NCI-H510A treated with DMSO at 0.1 percent for 48 hours (cell line): Measurements from ENCODE around the gene GALNT9.
"Not testable (repeated sequence)": the region's sequence is repeated elsewhere in the genome, so short reads cannot be mapped to it uniquely, and the experiment has no call there.

Source experiments
- DNase-seq: peaks from one replicate; lab custom pipeline; 2025; lab: John Stamatoyannopoulos, UW

GALNT9 gene

DNA sequence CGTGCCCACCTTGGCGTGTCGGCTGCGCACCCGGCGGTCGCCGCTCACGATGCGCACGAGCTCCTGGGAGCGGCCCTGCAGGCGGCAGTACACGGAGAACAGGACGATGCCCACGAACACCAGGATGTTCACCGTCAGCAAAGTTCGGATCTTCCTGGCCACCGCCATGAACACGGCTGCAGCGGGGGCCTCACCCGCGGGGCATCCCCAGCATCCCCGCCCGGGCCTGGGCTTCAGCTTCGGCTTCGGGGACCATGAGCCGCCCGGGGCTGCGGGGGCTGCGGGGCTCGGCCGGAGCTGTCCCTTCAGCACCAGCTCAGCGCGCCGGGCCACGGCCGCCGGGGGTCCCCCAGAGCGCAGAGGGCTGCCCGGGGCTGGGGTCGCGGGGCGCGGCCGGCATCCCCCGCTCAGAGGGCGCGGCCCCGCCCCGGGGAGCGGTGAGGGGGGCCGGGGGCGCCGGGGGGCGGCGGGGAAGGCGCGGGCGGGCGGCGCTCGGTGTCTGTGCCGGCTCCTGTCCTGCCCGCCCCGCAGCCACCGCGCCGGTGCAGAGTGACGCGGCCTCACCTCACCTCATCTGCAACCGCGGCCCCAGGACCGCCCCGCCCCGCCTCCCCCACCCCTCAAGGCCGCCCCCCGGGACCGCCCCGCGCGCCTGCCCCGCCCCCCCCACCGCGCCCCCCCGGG lies at the start of gene GALNT9:
TSS of gene GALNT9 (minus strand) at position 554 of the 684 bp plus-strand sequence. CDS start at position 168, 386 bp downstream.
- DNase-seq: no peak

DNA sequence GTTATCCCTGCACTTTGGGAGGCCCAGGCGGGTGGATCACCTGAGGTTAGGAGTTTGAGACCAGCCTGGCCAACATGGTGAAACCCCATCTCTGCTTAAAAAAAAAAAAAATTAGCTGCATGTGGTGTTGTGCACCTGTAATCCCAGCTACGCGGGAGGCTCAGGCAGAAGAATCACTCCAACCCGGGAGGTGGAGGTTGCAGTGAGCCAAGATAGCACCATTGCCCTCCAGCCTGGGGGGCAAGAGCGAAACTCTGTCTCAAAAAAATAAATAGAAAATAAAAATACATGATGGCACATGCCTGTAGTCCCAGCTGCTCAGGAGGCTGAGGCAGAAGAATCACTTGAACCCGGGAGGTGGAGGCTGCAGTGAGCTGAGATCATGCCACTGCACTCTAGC lies 49.7 kb upstream of the GALNT9 start:
- not testable (repeated sequence) for DNase-seq

DNA sequence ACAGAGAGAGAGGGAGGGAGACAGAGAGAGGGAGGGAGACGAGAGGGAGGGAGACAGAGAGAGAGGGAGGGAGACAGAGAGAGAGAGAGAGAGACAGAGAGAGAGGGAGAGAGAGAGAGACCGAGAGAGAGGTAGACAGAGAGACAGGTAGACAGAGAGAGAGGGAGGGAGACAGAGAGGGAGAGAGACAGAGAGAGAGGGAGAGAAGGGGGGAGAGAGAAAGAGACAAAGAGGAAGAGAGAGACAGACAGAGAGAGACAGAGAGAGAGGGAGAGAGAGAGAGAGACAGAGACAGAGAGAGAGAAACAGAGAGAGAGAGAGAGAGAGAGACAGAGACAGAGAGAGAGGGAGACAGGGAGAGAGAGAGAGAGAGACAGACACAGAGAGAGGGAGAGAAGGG lies 47.8 kb upstream of the GALNT9 start:
- no peak for DNase-seq

DNA sequence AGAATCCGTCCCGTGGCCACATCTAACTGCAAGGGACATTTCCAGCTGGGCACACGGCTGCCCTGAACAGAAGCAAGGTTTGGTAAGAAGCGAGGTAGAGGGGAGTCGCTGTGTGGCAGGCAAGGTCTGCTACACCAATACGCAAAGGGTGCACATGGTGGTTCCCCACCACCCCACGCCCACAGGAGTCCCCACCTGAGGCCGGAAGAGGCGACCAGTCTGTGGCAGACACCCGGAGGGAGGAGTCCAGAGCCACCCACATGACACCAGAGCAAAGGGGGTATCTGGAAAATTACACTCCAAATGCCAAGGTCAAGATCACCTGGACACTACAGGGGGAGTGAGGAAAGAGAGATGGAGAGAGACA lies 47.1 kb upstream of the GALNT9 start:
- no peak for DNase-seq

DNA sequence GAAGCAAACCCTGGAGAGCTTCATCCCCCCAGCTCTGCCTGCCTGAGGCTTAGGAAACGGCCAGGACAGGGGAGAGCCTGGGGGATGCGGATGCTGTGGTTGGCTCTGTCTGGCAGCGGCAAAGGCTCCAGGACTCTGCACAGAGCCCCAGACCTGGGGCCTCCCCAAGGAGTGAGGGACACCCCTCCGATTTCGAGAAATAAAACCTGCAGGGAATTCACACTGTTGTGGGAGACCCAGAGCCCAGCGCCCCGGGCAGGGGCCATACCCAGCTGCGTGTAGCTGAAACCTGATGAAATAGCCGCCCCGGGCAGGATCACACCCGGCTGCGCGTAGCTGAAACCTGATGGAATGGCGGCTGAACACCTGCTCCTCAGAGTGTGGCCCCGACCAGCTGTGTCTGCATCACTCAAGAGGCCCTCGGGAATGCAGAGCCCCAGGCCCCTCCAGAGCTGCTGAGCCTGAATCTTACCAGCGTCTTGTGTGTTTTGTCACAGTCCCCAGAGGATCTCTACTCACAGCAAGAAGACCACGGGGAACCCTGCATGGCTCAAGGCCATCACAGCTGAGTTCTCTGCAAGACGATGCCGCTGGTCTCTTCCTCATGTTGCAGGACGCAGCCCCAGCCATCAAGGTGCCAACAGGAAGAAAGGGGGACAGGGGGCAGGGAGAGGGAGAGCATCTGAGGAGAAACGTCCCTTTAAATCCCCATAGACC lies 46.5 kb upstream of the GALNT9 start:
- DNase-seq: no peak

DNA sequence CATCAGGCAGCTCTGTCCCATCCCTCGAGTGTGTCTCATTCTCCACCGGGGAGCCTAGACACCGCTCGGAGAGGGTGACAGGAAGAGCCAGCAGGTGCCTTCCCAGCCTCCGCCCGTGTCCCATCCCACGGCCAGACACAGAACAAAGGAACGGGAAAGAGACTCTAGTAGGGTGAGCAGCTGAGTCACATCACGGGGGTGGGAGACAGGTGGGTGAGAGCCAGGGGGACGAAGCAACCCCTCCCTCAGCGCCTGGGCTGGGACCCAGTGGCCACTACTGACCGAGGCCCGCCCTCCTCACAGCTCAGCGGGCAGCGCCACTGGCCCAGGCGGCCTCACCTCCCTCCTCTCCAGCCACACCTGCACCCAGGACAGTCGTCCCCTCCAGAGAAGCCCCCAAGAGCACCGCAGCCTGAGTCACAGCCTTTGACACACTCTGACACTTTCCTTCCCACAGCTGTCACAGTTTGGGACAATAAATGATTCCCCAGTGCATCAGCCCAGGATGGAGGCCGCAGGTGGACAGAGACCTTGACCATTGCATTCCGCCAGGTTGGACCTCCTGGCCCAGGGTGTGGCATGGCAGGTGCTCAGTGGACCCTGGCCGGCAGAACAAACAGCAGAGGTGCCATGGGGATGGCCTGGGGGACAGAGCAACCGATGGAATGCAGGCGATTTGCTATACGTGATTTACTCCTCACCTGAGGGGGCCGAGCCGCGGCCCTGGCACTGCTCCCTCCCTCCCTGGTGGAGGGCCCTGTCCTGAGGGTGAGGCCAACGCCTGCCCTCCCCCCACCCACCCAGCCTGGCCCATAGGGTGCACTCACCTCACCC lies 45.4 kb upstream of the GALNT9 start:
- no peak for DNase-seq

DNA sequence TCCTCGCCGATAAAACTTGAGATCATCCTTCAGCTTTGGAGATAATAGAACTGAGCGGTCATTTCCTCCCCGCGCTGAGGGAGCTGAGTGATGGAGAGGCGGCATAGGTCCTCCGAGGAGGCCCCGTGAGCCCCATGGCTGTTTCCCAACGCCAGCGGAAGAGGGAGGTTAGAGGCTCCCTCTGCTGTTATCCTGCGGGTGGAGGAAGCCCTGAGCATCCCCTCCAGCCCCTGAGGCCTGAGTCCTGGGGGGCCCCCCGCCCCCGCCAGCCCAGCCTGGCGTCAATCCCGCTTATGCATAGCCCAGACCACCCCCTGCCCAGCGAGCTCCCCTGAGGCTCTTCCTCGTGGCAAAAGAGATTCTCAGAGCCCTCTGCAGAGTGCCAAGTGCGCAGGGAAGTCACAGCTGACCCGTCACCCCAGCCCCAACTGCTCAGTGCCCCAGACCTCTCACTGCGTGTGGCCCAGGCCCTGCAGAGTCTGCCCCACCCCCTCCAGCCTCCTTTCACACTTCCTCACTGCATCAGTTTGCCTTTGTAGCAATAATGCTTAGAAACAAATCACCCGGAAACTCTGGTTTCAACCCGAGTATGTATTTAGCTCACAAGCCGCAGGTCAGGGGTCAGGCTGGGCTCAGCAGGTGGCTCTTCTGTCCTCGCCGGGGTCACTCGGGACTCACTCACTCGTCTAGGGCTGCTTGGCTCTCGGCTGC lies 44.7 kb upstream of the GALNT9 start:
- no peak for DNase-seq

DNA sequence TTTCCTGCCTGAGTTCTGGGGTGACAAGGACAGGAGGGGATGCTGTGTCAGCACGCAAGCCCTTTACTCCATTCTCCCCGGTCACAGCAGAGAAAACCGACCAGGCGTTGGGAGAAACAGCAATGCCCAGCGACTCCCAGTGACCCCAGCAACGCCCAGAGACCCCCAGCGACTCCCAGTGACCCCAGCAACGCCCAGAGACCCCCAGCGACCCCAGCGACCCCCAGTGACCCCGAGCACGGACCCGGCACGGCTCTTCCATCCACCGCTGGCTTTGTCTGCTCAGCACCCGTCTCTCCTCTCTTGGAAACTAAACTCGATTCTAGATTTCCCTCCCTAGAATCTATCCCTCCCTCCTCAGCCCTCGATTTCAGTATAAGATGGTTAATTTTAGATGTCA lies 38.5 kb upstream of the GALNT9 start:
- DNase-seq: no peak

DNA sequence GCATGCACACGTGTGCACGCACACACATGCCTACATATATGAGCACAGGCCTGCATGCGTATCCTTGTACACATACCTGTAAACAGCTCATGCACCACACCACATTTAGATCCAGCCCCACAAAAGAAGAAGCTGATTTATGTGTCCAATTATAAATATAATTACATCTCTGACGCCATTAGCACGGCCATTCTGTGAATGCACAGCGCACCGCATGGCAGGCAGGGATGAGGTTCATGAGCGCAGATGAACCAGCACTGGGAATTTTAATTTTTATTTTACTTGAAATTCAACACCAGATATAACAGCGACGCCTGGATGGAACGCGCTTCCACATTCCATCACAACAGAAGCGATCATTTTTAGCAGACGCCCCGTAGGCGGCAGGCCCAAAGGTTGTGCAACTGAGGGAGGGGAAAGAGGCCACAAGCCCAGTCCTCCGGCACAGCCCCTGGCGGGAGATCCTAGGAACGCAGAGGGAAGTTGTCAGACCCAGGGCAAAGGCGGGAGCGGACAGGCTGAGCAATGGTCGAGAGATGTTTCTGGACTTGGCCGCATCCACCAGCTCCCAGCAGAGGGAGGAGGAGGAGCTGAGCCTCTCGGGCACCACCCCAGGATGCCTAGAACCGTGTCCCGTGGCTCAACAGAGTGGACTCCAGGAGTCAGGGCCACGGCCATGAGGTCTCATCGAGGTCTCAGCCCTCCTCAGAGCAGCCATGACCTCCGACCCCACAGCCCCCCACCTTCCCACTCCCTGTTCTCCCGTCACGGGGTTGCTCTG lies 37.9 kb upstream of the GALNT9 start:
- no peak for DNase-seq

DNA sequence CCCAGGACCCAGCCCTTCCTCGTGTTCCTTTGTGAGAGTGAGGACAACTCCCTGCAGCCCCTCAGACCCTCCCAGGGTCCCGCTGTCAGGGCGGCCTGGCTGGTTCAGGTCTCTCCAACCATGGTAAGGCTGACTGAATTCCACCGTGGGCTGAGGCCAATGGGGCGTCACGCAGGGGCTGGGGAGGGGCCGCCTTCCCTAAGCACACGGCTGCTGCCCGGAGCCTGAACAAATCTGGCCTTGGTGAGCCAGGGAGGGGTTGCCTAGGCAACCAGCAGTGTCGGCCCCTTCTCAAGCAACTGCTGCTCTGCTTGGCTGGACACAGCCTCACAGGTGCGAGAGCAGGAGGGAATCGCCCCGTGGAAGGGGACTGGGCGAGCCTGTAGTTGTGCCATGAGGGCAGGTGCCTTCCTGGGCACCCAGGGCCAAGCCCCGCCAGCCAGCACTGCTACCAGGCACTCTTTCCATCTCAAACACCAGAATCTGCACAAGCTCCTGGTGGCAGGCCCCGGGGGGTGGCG lies 37.0 kb upstream of the GALNT9 start:
- DNase-seq: no peak

DNA sequence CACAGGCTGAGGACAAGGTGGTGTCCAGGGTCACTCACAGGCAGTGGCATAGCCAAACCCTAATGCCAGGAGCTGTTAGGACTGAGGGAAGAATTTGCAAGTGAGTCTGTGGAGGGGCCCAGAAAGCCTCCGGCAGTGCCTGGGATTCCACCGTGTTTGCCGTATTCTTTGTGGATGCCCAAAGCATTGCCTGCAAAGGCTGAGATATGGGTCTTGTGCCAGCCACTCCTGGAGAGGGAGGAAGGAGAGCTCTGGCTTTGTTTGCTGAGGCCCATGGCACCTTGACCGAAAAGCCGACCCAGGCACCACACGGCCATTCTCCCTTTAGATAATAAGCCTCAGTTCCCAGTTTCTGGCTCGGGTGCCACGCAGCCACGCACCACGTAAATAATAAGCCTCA lies 35.8 kb upstream of the GALNT9 start:
- DNase-seq: no peak

DNA sequence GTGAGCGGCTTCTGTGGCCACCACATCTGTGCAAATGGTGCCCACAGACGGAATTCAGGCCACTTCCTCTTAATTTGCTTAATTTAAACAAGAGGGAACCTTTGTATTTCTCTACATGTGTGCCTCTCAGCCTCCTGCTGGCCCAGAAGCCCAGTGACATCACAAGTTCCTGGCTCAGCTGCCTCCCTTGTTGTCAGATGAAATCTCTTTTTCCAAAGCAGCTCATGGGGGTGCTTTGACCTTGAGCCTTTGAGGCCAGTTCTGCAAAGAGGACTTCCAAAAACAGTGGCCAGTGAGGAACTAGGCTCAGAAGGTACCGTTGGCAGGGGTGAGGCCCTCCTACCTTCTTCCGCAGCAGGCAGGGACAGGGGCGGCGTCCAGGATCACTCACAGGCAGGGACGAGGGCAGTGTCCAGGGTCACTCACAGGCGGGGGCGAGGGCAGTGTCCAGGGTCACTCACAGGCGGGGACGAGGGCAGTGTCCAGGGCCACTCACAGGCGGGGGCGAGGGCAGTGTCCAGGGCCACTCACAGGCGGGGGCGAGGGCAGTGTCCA lies 35.0 kb upstream of the GALNT9 start:
- DNase-seq: no peak

DNA sequence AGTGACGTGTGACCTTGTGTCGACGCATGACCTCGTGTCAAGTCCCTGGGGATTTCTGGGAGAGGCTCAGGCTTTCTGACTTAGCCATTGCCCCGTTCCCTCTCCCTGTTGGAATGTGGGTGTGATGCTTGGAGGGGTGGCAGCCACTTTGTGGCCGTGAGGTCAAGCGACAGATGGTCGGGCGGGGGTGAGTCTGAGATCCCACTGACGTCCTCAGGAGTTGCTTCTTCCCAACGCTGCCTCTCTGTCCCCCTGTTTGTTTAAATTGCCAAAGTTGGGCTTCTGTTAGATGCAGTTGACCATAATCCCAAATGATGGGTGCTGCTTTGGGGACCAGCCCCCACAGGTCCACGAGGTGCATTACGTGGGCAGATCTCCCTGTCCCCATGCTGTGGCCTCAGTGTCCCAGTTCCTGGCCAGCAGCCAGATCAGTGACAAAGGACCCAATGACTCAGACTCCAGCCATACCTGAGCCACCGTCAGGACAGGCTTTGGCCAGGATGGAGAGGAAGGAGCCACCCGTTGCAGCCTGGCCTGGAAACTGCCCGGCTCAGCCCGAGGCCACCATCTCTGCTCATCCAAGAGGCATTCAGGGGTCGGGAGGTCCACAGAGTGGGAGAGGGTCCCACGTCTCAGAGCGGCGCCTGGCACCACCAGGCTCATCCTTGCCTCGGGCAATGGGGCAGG lies 34.4 kb upstream of the GALNT9 start:
- no peak for DNase-seq

DNA sequence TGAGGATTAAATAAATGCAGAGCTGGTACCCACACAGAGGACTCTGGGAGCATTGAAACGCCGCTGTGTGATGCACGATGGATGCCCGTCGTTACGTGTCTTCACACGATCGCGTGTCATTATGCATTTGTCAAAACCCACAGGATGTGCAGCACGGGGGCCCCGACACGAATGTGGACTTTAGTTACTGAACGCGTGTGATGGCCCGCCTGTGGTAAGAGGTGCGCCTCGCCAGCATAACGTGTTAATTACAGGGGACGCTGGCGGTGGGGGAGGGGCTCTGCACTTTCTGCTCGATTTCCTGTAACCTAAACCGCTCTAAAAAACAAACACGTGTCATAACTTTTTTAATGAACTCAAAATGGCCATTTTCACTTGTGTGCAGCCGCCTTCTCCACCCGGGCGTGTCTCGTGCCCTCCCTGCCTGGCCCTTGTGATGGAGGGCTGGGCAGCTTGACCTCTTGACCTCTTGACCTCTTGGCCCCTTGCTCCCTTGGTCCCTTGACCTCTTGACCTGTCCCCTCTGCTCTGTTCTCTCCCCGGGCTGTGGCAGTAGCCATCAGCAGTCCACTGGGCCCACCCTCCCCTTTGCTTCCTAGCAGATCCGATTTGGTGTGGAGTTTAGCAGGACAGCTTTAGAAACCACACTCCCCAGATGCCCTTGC lies 33.7 kb upstream of the GALNT9 start:
- no peak for DNase-seq

DNA sequence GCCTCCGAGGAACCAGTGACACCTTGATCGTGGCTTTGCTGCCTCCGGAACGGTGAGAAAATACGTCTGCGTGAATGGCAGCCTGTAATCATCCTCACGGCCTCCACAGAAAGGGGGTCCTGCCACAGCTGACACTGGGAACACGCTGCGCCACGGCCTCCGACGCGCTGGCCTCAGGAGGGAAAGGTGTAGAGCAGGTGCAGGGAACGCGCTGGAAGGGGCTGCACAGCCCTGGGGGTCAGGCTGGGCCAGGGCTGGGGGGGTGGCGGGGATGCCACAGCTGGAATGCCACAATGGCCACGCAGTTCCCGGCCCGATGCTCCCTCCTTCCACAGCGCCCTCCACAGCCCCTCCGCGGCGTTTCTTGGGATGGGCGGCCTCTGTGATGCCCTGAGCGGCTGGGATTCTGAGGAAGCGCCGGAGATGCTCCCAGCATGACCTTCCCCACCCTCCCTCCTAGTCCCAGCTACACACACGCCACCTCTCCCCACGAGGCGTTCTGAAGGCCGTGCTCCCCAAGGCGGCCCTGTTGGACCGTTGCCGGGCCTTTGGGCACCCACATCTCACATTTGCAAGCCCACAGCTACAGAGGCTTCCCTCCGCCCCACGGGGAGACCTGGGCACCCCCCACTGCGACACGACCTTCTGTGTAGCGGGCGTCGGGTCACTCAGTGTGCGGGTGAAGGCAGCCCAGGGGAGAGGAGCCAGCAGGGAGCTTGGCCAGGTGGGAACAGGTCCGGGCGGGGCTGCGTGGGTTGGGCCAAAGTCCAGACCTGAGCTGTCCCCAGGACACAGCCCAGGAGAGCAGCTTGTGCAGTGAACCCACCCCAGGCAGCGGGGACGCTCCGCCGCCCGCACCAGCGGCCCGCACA lies 31.8 kb upstream of the GALNT9 start:
- DNase-seq: no peak

DNA sequence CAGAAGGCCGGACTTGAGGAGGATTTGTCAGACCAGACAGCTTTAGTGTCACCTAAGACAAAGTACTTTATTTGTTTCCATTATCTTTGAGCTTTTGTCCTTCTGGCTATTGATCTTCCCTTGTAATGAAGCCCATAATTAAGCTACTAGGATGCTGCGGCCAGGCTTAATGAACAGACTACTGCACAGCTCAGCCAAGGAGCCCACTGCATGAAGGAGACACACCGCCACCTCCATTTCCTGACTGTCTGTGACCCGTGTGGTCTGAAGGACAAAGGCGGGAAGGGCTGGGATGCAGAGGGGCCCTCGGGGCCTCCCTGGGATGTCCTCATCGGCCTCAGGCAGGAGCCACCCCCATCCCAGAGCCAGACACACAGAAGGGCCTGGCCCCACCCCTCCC lies 31.0 kb upstream of the GALNT9 start:
- no peak for DNase-seq

DNA sequence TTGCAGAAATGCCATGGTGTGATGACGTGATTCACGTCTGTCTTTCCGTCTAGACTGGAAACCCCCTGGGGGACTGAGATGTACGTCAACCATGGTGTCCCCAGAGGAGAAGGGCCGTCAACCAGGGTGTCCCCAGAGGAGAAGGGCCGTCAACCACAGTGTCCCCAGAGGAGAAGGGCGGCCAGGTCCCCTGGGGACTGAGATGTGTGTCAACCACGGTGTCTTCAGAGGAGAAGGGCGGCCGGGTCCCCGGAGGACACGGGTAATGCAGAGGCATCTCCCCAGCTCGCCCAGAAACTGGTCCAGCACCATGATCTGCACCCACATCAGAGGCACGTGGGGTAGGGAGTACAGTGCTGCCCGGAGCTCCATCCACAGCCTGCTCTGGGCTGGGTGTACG lies 30.6 kb upstream of the GALNT9 start:
- no peak for DNase-seq

DNA sequence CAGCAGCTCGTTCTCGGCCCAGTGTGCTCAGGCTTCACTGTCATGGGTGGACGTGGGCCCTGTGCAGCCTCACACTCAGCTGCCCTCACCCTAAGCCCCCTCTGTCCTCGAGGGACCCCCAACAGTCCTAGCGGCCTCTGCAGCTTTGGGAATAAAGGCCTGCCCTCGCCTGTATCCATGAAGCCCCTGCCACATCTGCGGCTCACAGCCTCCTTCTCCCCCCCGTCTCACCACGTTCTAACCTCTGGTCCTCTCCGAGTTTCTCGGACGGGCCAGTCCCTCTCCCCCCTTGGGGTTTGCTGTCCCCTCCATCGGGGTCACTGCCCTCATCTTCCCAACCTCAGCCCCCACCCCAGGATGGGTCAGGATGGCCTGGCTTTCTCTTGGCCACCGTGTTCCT lies 30.2 kb upstream of the GALNT9 start:
- DNase-seq: no peak
